IMR-90 (cell line): ENCODE results near the gene PPP2R5E. TPM values are rescaled to one million over a fixed set of nuclear protein-coding genes. Genes with fewer than 3 reads are reported as not detected.

Source experiments
- ATAC-seq: fragments of 200-7000 bp; cut with Tn5 transposase; 2 replicates; pipeline ENCODE4 v1.9.1; 2020; ENCODE audit warnings: low read depth, mild to moderate bottlenecking, moderate library complexity
- BruUV-seq: library from RNA; stranded (reverse); fragments of 400-500 nt; replicated peaks from 2 replicates; lab custom pipeline; 2021; lab: Mats Ljungman, UMichigan
- CTCF ChIA-PET: fragments of 300-600 bp; formaldehyde crosslinking; extraction: SDS; loops from one replicate; lab custom pipeline; 2021; ENCODE audit warnings: antibody characterized with exemption; lab: Yijun Ruan, JAX
- POLR2A ChIA-PET: fragments of 300-600 bp; sonication (Branson Sonifier 250); formaldehyde crosslinking; loops from one replicate; lab custom pipeline; 2022; ENCODE audit warnings: antibody characterized with exemption; ENCODE audit not compliant: unreplicated experiment; lab: Charles Lee
- DNase-seq: peaks from one replicate; pipeline ENCODE4 v3.0.0; 2013
- H2AFZ ChIP-seq: replicated peaks from 2 replicates; pipeline ENCODE3; 2013; ENCODE audit warnings: low read length, mild to moderate bottlenecking; ENCODE audit not compliant: poor library complexity
- H2AK5ac ChIP-seq: 2 replicates; pipeline ENCODE4 v1.6.1; 2013; ENCODE audit warnings: low read depth, low read length, inconsistent platforms
- H2AK9ac ChIP-seq: replicated peaks from 2 replicates; pipeline ENCODE3; 2013; ENCODE audit warnings: mild to moderate bottlenecking, low read depth, low read length, moderate library complexity; ENCODE audit not compliant: poor library complexity
- H2BK120ac ChIP-seq: 2 replicates; pipeline ENCODE4 v1.6.1; 2013; ENCODE audit warnings: low read depth, low read length, inconsistent platforms
- H2BK15ac ChIP-seq: 3 replicates; pipeline ENCODE4 v1.6.1; 2013; ENCODE audit warnings: low read depth, low read length, inconsistent platforms
- H2BK20ac ChIP-seq: 2 replicates; pipeline ENCODE4 v1.6.1; 2013; ENCODE audit warnings: low read depth, mild to moderate bottlenecking, inconsistent platforms, low read length, moderate library complexity
- H2BK5ac ChIP-seq: 2 replicates; pipeline ENCODE4 v1.6.1; 2013; ENCODE audit warnings: mild to moderate bottlenecking, low read depth, low read length, inconsistent platforms; ENCODE audit not compliant: poor library complexity, severe bottlenecking
- H3K14ac ChIP-seq: replicated peaks from 2 replicates; pipeline ENCODE4 v1.6.1; 2013; ENCODE audit warnings: low read depth, low read length, inconsistent platforms
- H3K18ac ChIP-seq: 2 replicates; pipeline ENCODE4 v1.6.1; 2013; ENCODE audit warnings: low read depth, low read length, control low read depth
- H3K23ac ChIP-seq: 2 replicates; pipeline ENCODE4 v1.6.1; 2013; ENCODE audit warnings: low read depth, low read length, inconsistent platforms
- H3K27ac ChIP-seq: 2 replicates; pipeline ENCODE4 v1.5.1; 2013; ENCODE audit warnings: mild to moderate bottlenecking, control low read depth, low read length; ENCODE audit not compliant: insufficient read depth
- H3K27me3 ChIP-seq: 2 replicates; pipeline ENCODE4 v1.6.1; 2013; ENCODE audit warnings: low read length; ENCODE audit not compliant: control insufficient read depth, insufficient read depth
- H3K36me3 ChIP-seq: 2 replicates; pipeline ENCODE4 v1.6.1; 2013; ENCODE audit warnings: low read length, mixed read lengths; ENCODE audit not compliant: control insufficient read depth, insufficient read depth
- H3K4ac ChIP-seq: 2 replicates; pipeline ENCODE4 v1.6.1; 2013; ENCODE audit warnings: low read depth, low read length, inconsistent platforms
- H3K4me1 ChIP-seq: 2 replicates; pipeline ENCODE4 v1.6.1; 2013; ENCODE audit warnings: low read length, mixed read lengths; ENCODE audit not compliant: control insufficient read depth, insufficient read depth
- H3K4me2 ChIP-seq: 2 replicates; pipeline ENCODE4 v1.6.1; 2013; ENCODE audit warnings: low read depth, mild to moderate bottlenecking, control low read depth, low read length, moderate library complexity
- H3K4me3 ChIP-seq: 2 replicates; pipeline ENCODE4 v1.5.1; 2013; ENCODE audit warnings: low read depth, mild to moderate bottlenecking, control low read depth, low read length, moderate library complexity; ENCODE audit not compliant: insufficient read depth
- H3K56ac ChIP-seq: 2 replicates; pipeline ENCODE4 v1.6.1; 2013; ENCODE audit warnings: low read length, inconsistent platforms; ENCODE audit not compliant: insufficient read depth; ENCODE audit errors: extremely low read depth
- H3K79me1 ChIP-seq, 2 experiments: 2 replicates each; pipeline ENCODE4 v1.6.1; 2013; ENCODE audit warnings: low read length in 2 of 2, inconsistent platforms in 1 of 2, low read depth in 1 of 2
- H3K9ac ChIP-seq: 2 replicates; pipeline ENCODE4 v1.6.1; 2013; ENCODE audit warnings: low read depth, low read length, control low read depth
- H3K9me1 ChIP-seq: 2 replicates; pipeline ENCODE4 v1.6.1; 2013; ENCODE audit warnings: low read length, inconsistent platforms; ENCODE audit not compliant: insufficient read depth
- H3K9me3 ChIP-seq: 2 replicates; pipeline ENCODE4 v1.6.1; 2013; ENCODE audit warnings: low read length; ENCODE audit not compliant: control insufficient read depth, insufficient read depth
- H4K20me1 ChIP-seq: 2 replicates; pipeline ENCODE4 v1.6.1; 2013; ENCODE audit warnings: low read length, inconsistent platforms; ENCODE audit not compliant: insufficient read depth
- H4K5ac ChIP-seq: 2 replicates; pipeline ENCODE4 v1.6.1; 2013; ENCODE audit warnings: mild to moderate bottlenecking, low read depth, low read length, control low read depth
- H4K8ac ChIP-seq, 2 experiments: 2 replicates each; pipeline ENCODE4 v1.6.1; 2013; ENCODE audit warnings: low read depth in 2 of 2, low read length in 2 of 2, control low read depth in 1 of 2, inconsistent platforms in 1 of 2
- H4K91ac ChIP-seq: 2 replicates; pipeline ENCODE4 v1.6.1; 2013; ENCODE audit warnings: low read depth, low read length, inconsistent platforms; ENCODE audit not compliant: insufficient read depth
- CHD1 ChIP-seq: IDR thresholded peaks from 2 replicates; pipeline ENCODE4 v1.6.1; 2012; ENCODE audit warnings: low read depth, low read length, improper control_type of control experiment
- WGBS, 2 experiments: methylation state at CpG; one replicate each; pipeline versions ENCODE4 v1.1.5 to v1.1.7; 2013; ENCODE audit warnings: missing lambda C conversion rate in 2 of 2; ENCODE audit not compliant: insufficient read length in 1 of 2; ENCODE audit errors: extremely low coverage in 2 of 2; 5-methylcytosine and 5-hydroxymethylcytosine counted together
- dilution Hi-C: fragments of 300-500 bp; cut with HindIII; formaldehyde crosslinking; loops from one replicate; pipeline ENCODE4 v1.14.3; 2018; ENCODE audit warnings: low sequenced_read_pairs; ENCODE audit not compliant: unreplicated experiment
- in situ Hi-C: fragments of 300-500 bp; cut with MboI; formaldehyde crosslinking; loops from 3 replicates; pipeline ENCODE4 v1.14.3; 2019; ENCODE audit warnings: low sequenced_read_pairs, inconsistent platforms, mixed read lengths
- intact Hi-C: fragments of 100-400 bp; cut with micrococcal nuclease; formaldehyde crosslinking; loops from 2 replicates; pipeline ENCODE4 v1.10.0; 2022
- polyA plus RNA-seq, 3 experiments: library from polyadenylated mRNA; depleted of rRNA; stranded (reverse); fragments of >200 nt; gene quantifications; 2 replicates each; pipeline ENCODE4 v1.2.3, GENCODE V29; 2012; ENCODE audit warnings: low replicate concordance in 1 of 3
- total RNA-seq: library from RNA; depleted of rRNA; stranded (reverse); fragments of >200 nt; gene quantifications from 2 replicates; pipeline ENCODE4 v1.2.3, GENCODE V29; 2012
- TF ChIP-seq, protein P1 (sequence below): conservative IDR thresholded peaks from 2 replicates; pipeline ENCODE4 v1.5.1; 2012; ENCODE audit warnings: mild to moderate bottlenecking, low read depth, low read length, improper control_type of control experiment

Gene PPP2R5E
- total and polyA plus RNA-seq, 2 of the 4 experiments (the other 2 are of a cell fraction), result 9.7 to 12.2 TPM

GRCh38 chr14:63383776-63384367, 159.3 kb downstream of the PPP2R5E start:
- CTCF ChIA-PET, result interaction anchor here (0.6 kb wide), 1 partner anchor 43 kb away, joined by 3 read pairs; no protein-coding TSS in a partner anchor
- intact Hi-C loops, result no loop called here
- Histone ChIP-seq H2AFZ (no peak overlapping the region), H3K4me2 (no peak overlapping the region), H3K23ac (no peak overlapping the region), H2BK15ac (no peak overlapping the region), H2AK9ac (peak overlapping the region; percentile 58), H3K18ac (no peak overlapping the region), H3K4me3 (no peak overlapping the region), H3K79me1 (peaks cover 0 to 4% of the 10 kb centered on the region in 2 experiments; a peak in 2 of 4 replicates), H2BK20ac (no peak overlapping the region), H3K4me1 (no peaks in the 10 kb centered on the region), H3K56ac (no peak overlapping the region), H4K5ac (no peak overlapping the region), H4K8ac (no peak overlapping the region), H2BK120ac (no peak overlapping the region), H3K14ac (no peak overlapping the region), H3K27me3 (no peaks in the 10 kb centered on the region), H3K9ac (no peak overlapping the region), H4K20me1 (no peaks in the 10 kb centered on the region), H3K4ac (no peak overlapping the region), H2BK5ac (no peak overlapping the region), H2AK5ac (no peak overlapping the region), H4K91ac (no peak overlapping the region), H3K9me1 (no peaks in the 10 kb centered on the region), H3K9me3 (no peaks in the 10 kb centered on the region), H3K27ac (no peak overlapping the region), H3K36me3 (peaks cover 24% of the 10 kb centered on the region)
- dilution Hi-C loops, result no loop called here
- TF ChIP-seq, protein P1, sequence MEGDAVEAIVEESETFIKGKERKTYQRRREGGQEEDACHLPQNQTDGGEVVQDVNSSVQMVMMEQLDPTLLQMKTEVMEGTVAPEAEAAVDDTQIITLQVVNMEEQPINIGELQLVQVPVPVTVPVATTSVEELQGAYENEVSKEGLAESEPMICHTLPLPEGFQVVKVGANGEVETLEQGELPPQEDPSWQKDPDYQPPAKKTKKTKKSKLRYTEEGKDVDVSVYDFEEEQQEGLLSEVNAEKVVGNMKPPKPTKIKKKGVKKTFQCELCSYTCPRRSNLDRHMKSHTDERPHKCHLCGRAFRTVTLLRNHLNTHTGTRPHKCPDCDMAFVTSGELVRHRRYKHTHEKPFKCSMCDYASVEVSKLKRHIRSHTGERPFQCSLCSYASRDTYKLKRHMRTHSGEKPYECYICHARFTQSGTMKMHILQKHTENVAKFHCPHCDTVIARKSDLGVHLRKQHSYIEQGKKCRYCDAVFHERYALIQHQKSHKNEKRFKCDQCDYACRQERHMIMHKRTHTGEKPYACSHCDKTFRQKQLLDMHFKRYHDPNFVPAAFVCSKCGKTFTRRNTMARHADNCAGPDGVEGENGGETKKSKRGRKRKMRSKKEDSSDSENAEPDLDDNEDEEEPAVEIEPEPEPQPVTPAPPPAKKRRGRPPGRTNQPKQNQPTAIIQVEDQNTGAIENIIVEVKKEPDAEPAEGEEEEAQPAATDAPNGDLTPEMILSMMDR, result no peak
- TF ChIP-seq CHD1, result no peak
- no TSS peak for BruUV-seq
- POLR2A ChIA-PET, result no interaction called here
- WGBS, 2 experiments, result 92% methylated on average over 2 of the region's 4 CpGs; no CpG with 5 or more reads in 1 of the 2 experiments
- ATAC-seq, result no peak
- no peak for DNase-seq
- in situ Hi-C loops, result loop anchor here (25.0 kb wide), 1 partner anchor 378 kb away; no protein-coding TSS in a partner anchor
